Tibial nerve (tissue), 4 donors: ENCODE data around the gene SLC22A31. TPM values are rescaled to one million over a fixed set of nuclear protein-coding genes. Genes with fewer than 3 reads are reported as not detected.

Source experiments
- DNase-seq, 2 donors: peaks; one replicate each; pipeline ENCODE4 v3.0.0-alpha.2; 2019; ENCODE audit warnings: low spot score in 2 of 2
- H3K27ac ChIP-seq, 4 donors: fragments of 200-600 bp; sonication (generic) in 3 of 4; one replicate each; pipeline ENCODE4 v1.5.1; 2017 to 2019; ENCODE audit warnings: mild to moderate bottlenecking in 1 of 4
- H3K27me3 ChIP-seq, 2 donors: fragments of 200-600 bp; sonication (generic) in 1 of 2; one replicate each; pipeline versions ENCODE4 v1.5.1 to v1.6.0; 2017 to 2019
- H3K36me3 ChIP-seq, 3 donors: fragments of 200-600 bp; sonication (generic); one replicate each; pipeline ENCODE4 v1.5.1; 2018 to 2019
- H3K4me1 ChIP-seq, 4 donors: fragments of 200-600 bp; sonication (generic) in 3 of 4; one replicate each; pipeline ENCODE4 v1.5.1; 2017 to 2019
- H3K4me3 ChIP-seq, 4 donors: fragments of 200-600 bp; sonication (generic) in 3 of 4; one replicate each; pipeline ENCODE4 v1.5.1; 2017 to 2019; ENCODE audit warnings: mild to moderate bottlenecking in 1 of 4, moderate library complexity in 1 of 4
- H3K9me3 ChIP-seq, 4 donors: fragments of 200-600 bp; sonication (generic) in 3 of 4; one replicate each; pipeline ENCODE4 v1.5.1; 2017 to 2019
- CTCF ChIP-seq, 5 experiments: fragments of 200-600 bp in 3 of 5; fragments of 450-650 bp in 2 of 5; sonication (generic) in 3 of 5; IDR thresholded peaks; one replicate each; pipeline ENCODE4 v1.5.1; 2016 to 2019; ENCODE audit warnings: antibody characterized with exemption in 5 of 5, mild to moderate bottlenecking in 3 of 5, moderate library complexity in 2 of 5
- EP300 ChIP-seq, 2 donors: sonication (generic); formaldehyde crosslinking; IDR thresholded peaks; one replicate each; pipeline ENCODE4 v1.6.1; 2017; ENCODE audit warnings: antibody characterized with exemption in 2 of 2, mild to moderate bottlenecking in 1 of 2
- POLR2A ChIP-seq, 2 donors: fragments of 450-650 bp; IDR thresholded peaks; one replicate each; pipeline ENCODE4 v1.6.1; 2017; ENCODE audit warnings: antibody characterized with exemption in 2 of 2, mild to moderate bottlenecking in 2 of 2, moderate library complexity in 2 of 2
- WGBS, 2 donors: methylation state at CpG; one replicate each; pipeline ENCODE4 v1.1.5; 2018; 5-methylcytosine and 5-hydroxymethylcytosine counted together
- total RNA-seq, 4 donors: library from RNA; depleted of rRNA; stranded (reverse); fragments of >200 nt; gene quantifications; one replicate each; pipeline ENCODE4 v1.1.0, GENCODE V29; 2016

The SLC22A31 gene
- total RNA-seq, 4 donors from 2014 or later, result 1.4 to 3.3 TPM; not detected in 2

- no peak for DNase-seq
- no peak overlapping the region for H3K27ac ChIP-seq
- peaks cover 0 to 12% (median 0%) of the 10 kb centered on the region in 3 donors for H3K36me3 ChIP-seq
- H3K4me3 ChIP-seq, result no peak overlapping the region
- no peaks in the 10 kb centered on the region for H3K9me3 ChIP-seq
- peaks cover 0 to 35% (median 16%) of the 10 kb centered on the region in 4 donors for H3K4me1 ChIP-seq
- TF ChIP-seq CTCF (IDR thresholded peaks at IDR 0.05) (no peak), POLR2A (IDR thresholded peaks at IDR 0.05) (no peak), EP300 (IDR thresholded peaks at IDR 0.05) (no peak)
- WGBS, 2 donors, result 93 to 96% methylated on average over 12 of the region's 12 CpGs
- peaks cover 0 to 5% of the 10 kb centered on the region in 2 donors for H3K27me3 ChIP-seq
These were observed 42.6 kb downstream of the SLC22A31 start for GRCh38 chr16:89157778-89158177.

GRCh38 chr16:89156740-89157645 is 43.3 kb downstream of the SLC22A31 start:
- 74 to 79% methylated on average over 18 to 23 of the region's 26 CpGs for WGBS, 2 donors
- Histone ChIP-seq H3K4me3 (no peak overlapping the region), H3K36me3 (peaks cover 0 to 20% (median 0%) of the 10 kb centered on the region in 3 donors), H3K27ac (peak overlapping the region in 1 of 4 donors; percentile 81), H3K9me3 (no peaks in the 10 kb centered on the region), H3K4me1 (peaks cover 0 to 35% (median 16%) of the 10 kb centered on the region in 4 donors), H3K27me3 (peaks cover 0 to 3% of the 10 kb centered on the region in 2 donors)
- TF ChIP-seq POLR2A (IDR thresholded peaks at IDR 0.05) (no peak), EP300 (IDR thresholded peaks at IDR 0.05) (no peak), CTCF (IDR thresholded peaks at IDR 0.05) (no peak)
- no peak for DNase-seq

- H3K4me1 ChIP-seq, result peaks cover 0 to 35% (median 16%) of the 10 kb centered on the region in 4 donors
- no peak for TF ChIP-seq EP300 (IDR thresholded peaks at IDR 0.05)
- TF ChIP-seq POLR2A (IDR thresholded peaks at IDR 0.05), result no peak
- no peak for TF ChIP-seq CTCF (IDR thresholded peaks at IDR 0.05)
- no peak for DNase-seq
- H3K27me3 ChIP-seq, result no peaks in the 10 kb centered on the region
- WGBS, 2 donors, result 48 to 49% methylated on average over 17 to 24 of the region's 24 CpGs
- peaks cover 0 to 29% (median 0%) of the 10 kb centered on the region in 3 donors for H3K36me3 ChIP-seq
- H3K27ac ChIP-seq, result peak overlapping the region in 3 of 4 donors; percentile 41 to 81 (median 65)
- no peaks in the 10 kb centered on the region for H3K9me3 ChIP-seq
- no peak overlapping the region for H3K4me3 ChIP-seq
These were observed 44.2 kb downstream of the SLC22A31 start for GRCh38 chr16:89155851-89156739.

- H3K9me3 ChIP-seq, result no peaks in the 10 kb centered on the region
- H3K27me3 ChIP-seq, result no peaks in the 10 kb centered on the region
- H3K4me3 ChIP-seq, result no peak overlapping the region
- peak; percentile 43 to 73 for DNase-seq
- H3K27ac ChIP-seq, result peak overlapping the region in 3 of 4 donors; percentile 42 to 81 (median 65)
- no peak for TF ChIP-seq CTCF (IDR thresholded peaks at IDR 0.05)
- no peak for TF ChIP-seq POLR2A (IDR thresholded peaks at IDR 0.05)
- peak in 1 of 2 donors; percentile 72 for TF ChIP-seq EP300 (IDR thresholded peaks at IDR 0.05)
- peaks cover 0 to 35% (median 16%) of the 10 kb centered on the region in 4 donors for H3K4me1 ChIP-seq
- H3K36me3 ChIP-seq, result peaks cover 0 to 38% (median 0%) of the 10 kb centered on the region in 3 donors
- 10 to 11% methylated on average over 18 to 19 of the region's 19 CpGs for WGBS, 2 donors
These were observed 45.1 kb downstream of the SLC22A31 start for GRCh38 chr16:89155184-89155679.
